IPS DF 6.9 (cell line): ENCODE data around the gene POR.
"Not testable (repeated sequence)": the region's sequence is repeated elsewhere in the genome, so short reads cannot be mapped to it uniquely, and the experiment has no call there.

Experiments
- DNase-seq: peaks from one replicate; pipeline ENCODE4 v3.0.0-alpha.2; 2013; ENCODE audit warnings: low read depth, low spot score
- H3K27ac ChIP-seq: one replicate; pipeline ENCODE4 v1.5.1; 2013; ENCODE audit warnings: low read length, control low read depth
- H3K27me3 ChIP-seq: 2 replicates; pipeline ENCODE4 v1.6.1; 2013; ENCODE audit warnings: mild to moderate bottlenecking, low read length; ENCODE audit not compliant: control insufficient read depth, insufficient read depth
- H3K36me3 ChIP-seq: 2 replicates; pipeline ENCODE4 v1.6.1; 2013; ENCODE audit warnings: low read length; ENCODE audit not compliant: control insufficient read depth, insufficient read depth
- H3K4me1 ChIP-seq: 2 replicates; pipeline ENCODE4 v1.6.1; 2013; ENCODE audit warnings: low read length; ENCODE audit not compliant: control insufficient read depth, insufficient read depth
- H3K4me3 ChIP-seq: 2 replicates; pipeline ENCODE4 v1.5.1; 2013; ENCODE audit warnings: mild to moderate bottlenecking, low read length
- H3K9me3 ChIP-seq: 2 replicates; pipeline ENCODE4 v1.6.1; 2013; ENCODE audit warnings: low read length, inconsistent platforms; ENCODE audit not compliant: control insufficient read depth, insufficient read depth
- WGBS: extraction: QIAGEN DNeasy Blood & Tissue Kit; methylation state at CpG from one replicate; pipeline ENCODE4 v1.1.7; 2013; ENCODE audit warnings: mixed read lengths, missing lambda C conversion rate; ENCODE audit not compliant: insufficient read length, insufficient coverage; 5-methylcytosine and 5-hydroxymethylcytosine counted together

Gene POR

GRCh38 chr7:75875113-75876080 lies 39.6 kb upstream of the POR start:
- Histone ChIP-seq H3K27ac (no peak overlapping the region), H3K4me1 (peaks cover 1% of the 10 kb centered on the region; the same call in 1 of the 2 replicates), H3K27me3 (peaks cover 1% of the 10 kb centered on the region; the same call in 1 of the 2 replicates), H3K9me3 (no peaks in the 10 kb centered on the region), H3K36me3 (no peaks in the 10 kb centered on the region), H3K4me3 (no peak overlapping the region)
- WGBS, result no CpG with 5 or more reads among the region's 21 CpGs
- DNase-seq, result no peak

GRCh38 chr7:75876126-75876881 lies 38.7 kb upstream of the POR start:
- Histone ChIP-seq H3K9me3 (no peaks in the 10 kb centered on the region), H3K36me3 (no peaks in the 10 kb centered on the region), H3K4me1 (peaks cover 1% of the 10 kb centered on the region), H3K27me3 (peaks cover 1% of the 10 kb centered on the region; the same call in 1 of the 2 replicates), H3K4me3 (no peak overlapping the region), H3K27ac (no peak overlapping the region)
- WGBS, result no CpG with 5 or more reads among the region's 11 CpGs
- no peak for DNase-seq

- Histone ChIP-seq H3K27ac (no peak overlapping the region), H3K4me1 (peaks cover 1% of the 10 kb centered on the region), H3K4me3 (no peak overlapping the region), H3K36me3 (peaks cover 7% of the 10 kb centered on the region), H3K9me3 (no peaks in the 10 kb centered on the region), H3K27me3 (peaks cover 1% of the 10 kb centered on the region; the same call in 1 of the 2 replicates)
- no peak for DNase-seq
- WGBS, result no CpG with 5 or more reads among the region's 10 CpGs
Measured at GRCh38 chr7:75878312-75878768, 36.6 kb upstream of the POR start.

GRCh38 chr7:75878769-75879611 lies 36.0 kb upstream of the POR start, which contains the start of gene RHBDD2:
TSS of gene RHBDD2 (plus strand) at chr7:75879034. CDS start at chr7:75879083, 49 bp downstream.
- DNase-seq, result peak; percentile 61
- Histone ChIP-seq H3K9me3 (no peaks in the 10 kb centered on the region), H3K4me1 (peaks cover 1% of the 10 kb centered on the region), H3K27me3 (peaks cover 1% of the 10 kb centered on the region; the same call in 1 of the 2 replicates), H3K36me3 (peaks cover 10% of the 10 kb centered on the region), H3K27ac (no peak within 1 kb of the TSS), H3K4me3 (peak within 1 kb of the TSS; percentile 81)
- no CpG with 5 or more reads among the region's 65 CpGs for WGBS

- H3K27me3 ChIP-seq, result peaks cover 1% of the 10 kb centered on the region; the same call in 1 of the 2 replicates
- H3K36me3 ChIP-seq, result peaks cover 17% of the 10 kb centered on the region
- H3K9me3 ChIP-seq, result no peaks in the 10 kb centered on the region
- no peak for DNase-seq
- H3K4me1 ChIP-seq, result peaks cover 1% of the 10 kb centered on the region
- no CpG with 5 or more reads among the region's 8 CpGs for WGBS
- H3K27ac ChIP-seq, result no peak overlapping the region
- peak overlapping the region; percentile 81; the same call in 1 of the 2 replicates for H3K4me3 ChIP-seq
Measured at GRCh38 chr7:75879771-75880184, 35.2 kb upstream of the POR start.

- H3K9me3 ChIP-seq, result no peaks in the 10 kb centered on the region
- peaks cover 1% of the 10 kb centered on the region for H3K4me1 ChIP-seq
- WGBS, result no CpG with 5 or more reads among the region's 4 CpGs
- DNase-seq, result no peak
- H3K4me3 ChIP-seq, result no peak overlapping the region
- H3K27me3 ChIP-seq, result peaks cover 1% of the 10 kb centered on the region; the same call in 1 of the 2 replicates
- H3K36me3 ChIP-seq, result peaks cover 17% of the 10 kb centered on the region
- H3K27ac ChIP-seq, result no peak overlapping the region
Measured at GRCh38 chr7:75880242-75880641, 34.7 kb upstream of the POR start.

GRCh38 chr7:75881436-75882095 lies 33.4 kb upstream of the POR start:
- Histone ChIP-seq H3K4me1 (peaks cover 1% of the 10 kb centered on the region), H3K27ac (no peak overlapping the region), H3K9me3 (no peaks in the 10 kb centered on the region), H3K27me3 (peaks cover 1% of the 10 kb centered on the region; the same call in 1 of the 2 replicates), H3K36me3 (peaks cover 17% of the 10 kb centered on the region), H3K4me3 (no peak overlapping the region)
- whole genome bisulfite sequencing, result no CpG with 5 or more reads among the region's 23 CpGs
- no peak for DNase-seq

GRCh38 chr7:75883265-75883824 lies 31.6 kb upstream of the POR start:
- not testable (repeated sequence) for H3K27ac ChIP-seq, DNase-seq, H3K27me3 ChIP-seq, H3K9me3 ChIP-seq, H3K4me3 ChIP-seq, H3K4me1 ChIP-seq
- peaks cover 26% of the 10 kb centered on the region for H3K36me3 ChIP-seq
- WGBS, result no CpG with 5 or more reads among the region's 13 CpGs

- no peak overlapping the region for H3K4me3 ChIP-seq
- peaks cover 26% of the 10 kb centered on the region for H3K36me3 ChIP-seq
- WGBS, result no CpG with 5 or more reads among the region's 5 CpGs
Measured at GRCh38 chr7:75884476-75884875, 30.5 kb upstream of the POR start.

More at GRCh38 chr7:75884476-75884875, 30.5 kb upstream of the POR start:
- Histone ChIP-seq H3K9me3 (no peaks in the 10 kb centered on the region), H3K27ac (no peak overlapping the region), H3K4me1 (no peaks in the 10 kb centered on the region; the same call in none of the 2 replicates), H3K27me3 (peaks cover 1% of the 10 kb centered on the region; the same call in 1 of the 2 replicates)
- no peak for DNase-seq
